Activated CD8-positive, alpha-beta memory T cell treated with anti-CD3 and anti-CD28 coated beads, Interleukin-2, amount 50 U/mL, for 1 hour (primary cell): ENCODE results near the gene TSEN34.
A peak's percentile ranks its signal among the peaks of the same experiment; 100 is the strongest.
"Not testable (repeated sequence)": the region's sequence is repeated elsewhere in the genome, so short reads cannot be mapped to it uniquely, and the experiment has no call there.

Source experiments
- DNase-seq: peaks from one replicate; pipeline ENCODE4 v3.0.0-alpha.2; 2020; ENCODE audit errors: extremely low read depth

The TSEN34 gene

DNA sequence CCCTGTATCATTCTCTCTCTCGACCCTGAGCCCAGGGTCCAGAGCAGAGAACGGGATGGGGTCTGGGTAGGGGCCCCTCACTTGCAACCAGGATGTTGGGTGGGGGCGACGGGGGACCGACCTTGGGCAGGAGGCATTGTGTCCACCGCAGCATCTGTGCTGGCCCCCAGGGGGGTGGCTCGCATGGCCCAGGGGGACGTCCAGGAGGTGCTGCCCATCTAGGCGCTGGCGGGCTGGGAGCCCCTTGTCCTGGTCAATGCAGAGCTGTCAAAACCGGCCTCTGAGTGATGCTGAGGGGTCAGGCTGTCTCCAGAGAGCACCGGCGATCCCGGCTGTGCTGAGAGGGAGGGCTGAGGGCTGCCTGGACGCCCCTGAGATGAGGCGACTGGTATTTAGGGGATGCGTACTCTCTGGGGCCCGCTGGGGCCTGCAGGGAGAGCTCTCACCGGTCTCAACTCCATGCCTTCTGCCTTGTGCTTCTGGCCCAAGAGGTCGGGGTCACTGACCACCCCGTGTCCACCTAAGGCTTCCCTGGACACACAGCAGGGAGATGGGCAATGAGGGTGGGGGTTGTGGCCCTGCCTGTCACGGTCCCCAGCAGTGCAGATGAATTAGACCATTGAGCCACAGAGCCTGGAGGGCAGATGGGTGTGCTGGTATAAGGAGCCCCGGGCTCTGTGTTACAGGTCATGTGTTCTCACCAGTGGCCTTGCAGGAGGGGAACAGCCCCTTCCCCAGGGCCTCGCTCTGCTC lies 18.1 kb downstream of the TSEN34 start:
- DNase-seq: no peak

- DNase-seq: no peak
Observed at GRCh38 chr19:54209811-54210494, 18.8 kb downstream of the TSEN34 start.

- DNase-seq: no peak
Observed at GRCh38 chr19:54211235-54211634, 20.1 kb downstream of the TSEN34 start.

DNA sequence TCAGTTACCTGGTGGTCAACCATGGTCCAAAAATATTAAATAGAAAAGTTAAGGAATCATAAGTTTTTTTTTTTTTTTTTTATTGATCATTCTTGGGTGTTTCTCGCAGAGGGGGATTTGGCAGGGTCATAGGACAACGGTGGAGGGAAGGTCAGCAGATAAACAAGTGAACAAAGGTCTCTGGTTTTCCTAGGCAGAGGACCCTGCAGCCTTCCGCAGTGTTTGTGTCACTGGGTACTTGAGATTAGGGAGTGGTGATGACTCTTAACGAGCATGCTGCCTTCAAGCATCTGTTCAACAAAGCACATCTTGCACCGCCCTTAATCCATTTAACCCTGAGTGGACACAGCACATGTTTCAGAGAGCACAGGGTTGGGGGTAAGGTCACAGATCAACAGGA lies 23.1 kb downstream of the TSEN34 start:
- not testable (repeated sequence) for DNase-seq

GRCh38 chr19:54214734-54215133 lies 23.6 kb downstream of the TSEN34 start:
- DNase-seq: not testable (repeated sequence)

DNA sequence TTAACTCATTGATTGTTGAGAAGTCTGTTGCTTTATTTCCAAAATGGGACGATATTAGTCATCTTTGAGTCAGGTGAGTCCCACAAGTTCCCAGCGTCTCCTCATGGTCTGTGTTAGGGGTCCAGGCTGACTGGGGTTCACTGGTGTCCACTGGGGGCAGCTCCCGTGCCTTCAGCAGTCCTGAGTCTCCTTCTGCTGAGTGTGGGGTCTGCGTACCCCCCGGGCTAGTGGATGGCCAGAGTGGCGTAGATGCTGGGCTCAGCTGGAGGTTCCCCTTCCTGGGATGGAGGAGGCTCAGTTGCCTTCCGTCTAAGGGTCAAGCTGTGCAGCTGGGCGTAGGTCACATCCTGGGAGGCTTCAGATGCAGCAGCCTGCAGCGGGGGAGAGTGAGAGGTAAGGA lies 25.8 kb downstream of the TSEN34 start:
- DNase-seq: no peak

GRCh38 chr19:54217517-54218247 lies 26.6 kb downstream of the TSEN34 start:
- not testable (repeated sequence) for DNase-seq

GRCh38 chr19:54218259-54218658 lies 27.2 kb downstream of the TSEN34 start:
- DNase-seq: no peak

DNA sequence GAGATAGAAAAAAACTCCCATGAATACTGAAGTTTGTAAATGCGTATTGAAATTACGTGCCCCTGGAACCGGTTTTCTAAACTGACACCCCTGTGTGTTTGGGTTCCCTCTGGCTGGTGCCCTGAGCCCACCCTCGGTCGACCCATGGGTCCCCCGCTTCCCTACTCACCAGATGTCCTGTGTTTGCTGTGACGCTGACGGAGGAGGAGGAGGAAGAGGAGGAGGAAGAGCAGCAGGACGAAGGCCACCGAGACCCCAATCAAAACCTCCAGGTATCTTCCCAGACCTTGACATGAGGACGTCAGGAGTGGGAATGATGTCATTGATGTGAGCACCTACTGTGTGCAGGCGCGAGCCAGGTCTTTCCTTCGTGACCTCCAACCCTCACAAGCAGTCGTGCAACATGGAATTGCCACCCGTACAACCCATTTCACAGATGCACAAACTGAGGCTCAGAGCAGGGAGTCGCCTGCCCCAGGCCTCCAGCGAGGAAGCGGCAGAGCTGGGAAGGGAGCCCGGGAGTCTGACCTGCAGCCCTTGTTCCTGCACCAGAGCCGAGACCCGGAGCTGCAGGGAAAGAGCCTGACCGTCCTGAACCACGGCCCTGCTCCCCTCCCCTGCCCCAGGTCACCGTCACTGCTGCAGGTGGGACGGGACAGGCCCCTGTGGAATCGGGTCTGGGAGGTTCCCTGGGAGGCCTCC lies 28.0 kb downstream of the TSEN34 start:
- no peak for DNase-seq

DNA sequence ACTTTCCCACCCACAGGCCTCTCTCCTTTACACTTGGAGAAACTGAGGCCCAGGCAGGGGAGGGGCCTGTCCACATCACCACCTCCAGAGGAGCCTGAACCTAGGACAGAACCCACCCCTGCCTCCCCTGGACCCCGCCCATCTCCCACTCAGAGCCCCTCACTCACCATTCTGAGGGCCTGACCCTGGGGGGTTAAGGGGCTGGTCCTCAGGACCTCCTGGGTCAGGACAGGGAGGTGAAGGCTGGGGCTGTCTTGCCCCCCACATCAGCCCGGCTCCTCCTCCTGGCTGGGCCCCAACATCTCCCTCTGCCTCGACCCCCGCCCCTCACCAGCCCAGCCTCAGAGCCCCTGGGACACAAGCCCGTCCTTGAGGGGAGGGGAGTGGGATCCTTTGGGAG lies 28.6 kb downstream of the TSEN34 start:
- DNase-seq: not testable (repeated sequence)

- DNase-seq: not testable (repeated sequence)
Observed at GRCh38 chr19:54221947-54222346, 30.8 kb downstream of the TSEN34 start.

DNA sequence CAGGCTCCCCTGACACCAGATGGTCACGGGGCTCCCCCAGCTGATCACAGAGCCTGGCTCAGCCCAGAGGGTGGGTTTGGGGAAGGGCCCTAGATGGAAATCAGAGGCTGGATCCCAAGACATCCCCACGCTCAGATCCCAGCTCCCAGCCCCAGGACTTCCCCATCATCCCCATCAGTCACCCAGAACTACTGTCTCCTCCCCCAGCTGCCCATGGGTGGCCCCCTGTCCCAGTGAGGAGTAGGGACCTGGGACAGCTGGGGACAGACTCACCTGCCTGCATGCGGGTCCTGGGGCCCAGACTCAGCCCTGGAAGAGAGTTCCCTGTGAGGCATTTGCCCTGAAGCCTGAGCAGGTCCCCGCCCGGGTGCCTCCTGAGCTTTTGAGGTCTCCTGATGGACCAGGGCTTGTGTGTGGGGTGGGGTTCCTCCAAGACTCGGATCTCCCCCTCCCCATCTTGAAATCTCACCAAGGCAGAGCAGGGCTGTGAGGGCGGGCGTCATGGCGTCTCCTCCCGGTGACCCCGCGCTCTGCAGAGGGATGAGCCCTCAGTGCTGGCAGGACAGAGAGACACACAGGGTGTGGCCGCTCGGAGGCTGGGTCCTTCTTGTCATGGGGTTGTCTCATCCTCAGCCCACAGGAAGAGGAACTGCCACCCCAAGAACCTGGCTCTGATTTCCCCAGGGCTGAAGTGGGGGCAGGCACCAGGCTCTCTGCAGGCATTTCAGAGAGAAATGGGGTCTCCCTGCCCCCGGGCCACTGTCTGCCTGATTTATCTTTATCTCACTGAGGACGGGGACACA lies 31.6 kb downstream of the TSEN34 start, which contains the start of gene LILRB3:
Gene LILRB3 (minus strand): TSS at position 534 of the 803 bp plus-strand sequence. CDS start 31 bp downstream, at position 503.
- DNase-seq: not testable (repeated sequence)

DNA sequence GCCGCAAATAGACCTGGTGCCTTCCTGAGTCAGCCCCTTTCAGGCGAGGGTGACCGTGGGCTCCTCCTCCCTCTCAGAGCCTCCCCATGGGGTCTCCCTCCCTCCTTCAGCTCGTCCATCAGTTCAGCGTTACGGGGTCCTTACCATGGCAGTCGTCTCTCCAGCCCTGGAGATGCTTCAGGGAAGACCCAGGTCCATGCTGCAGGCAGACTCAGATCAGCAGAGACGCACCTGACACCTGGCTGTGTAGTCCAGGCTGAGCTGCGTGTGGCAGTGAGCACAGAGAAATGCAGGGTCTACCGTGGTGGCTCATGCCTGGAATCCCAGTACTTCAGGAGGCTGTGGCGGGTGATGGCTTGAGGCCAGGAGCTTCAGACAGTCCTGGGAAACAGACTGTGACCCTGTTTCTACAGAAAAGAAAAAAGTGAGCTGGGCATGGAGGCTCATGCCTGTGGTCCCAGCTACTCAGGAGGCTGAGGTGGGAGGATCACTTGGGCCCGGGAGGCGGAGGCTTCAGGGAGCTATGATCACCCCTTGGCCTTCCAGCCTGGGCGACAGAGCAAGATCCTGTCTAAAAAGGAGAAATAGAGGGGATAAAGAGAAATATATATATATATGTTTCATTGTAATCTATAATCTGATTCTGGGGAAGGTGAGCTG lies 32.3 kb downstream of the TSEN34 start:
- not testable (repeated sequence) for DNase-seq

DNA sequence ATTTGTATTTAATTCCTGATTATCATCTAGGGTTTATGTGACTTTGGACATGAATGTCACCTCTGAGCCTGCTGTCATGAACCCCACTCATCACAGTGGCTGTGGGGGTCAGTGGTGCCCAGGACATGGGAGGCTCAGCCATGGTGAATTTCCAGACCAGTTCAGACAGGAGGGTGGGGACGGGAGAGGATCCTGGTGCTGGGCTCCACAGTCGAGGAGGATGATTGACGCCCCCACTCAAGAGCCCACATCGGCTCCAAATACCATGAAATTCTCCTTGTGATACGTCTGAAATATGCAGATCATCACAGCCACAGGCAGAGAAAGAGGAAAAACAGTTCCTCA lies 32.8 kb downstream of the TSEN34 start:
- not testable (repeated sequence) for DNase-seq

DNA sequence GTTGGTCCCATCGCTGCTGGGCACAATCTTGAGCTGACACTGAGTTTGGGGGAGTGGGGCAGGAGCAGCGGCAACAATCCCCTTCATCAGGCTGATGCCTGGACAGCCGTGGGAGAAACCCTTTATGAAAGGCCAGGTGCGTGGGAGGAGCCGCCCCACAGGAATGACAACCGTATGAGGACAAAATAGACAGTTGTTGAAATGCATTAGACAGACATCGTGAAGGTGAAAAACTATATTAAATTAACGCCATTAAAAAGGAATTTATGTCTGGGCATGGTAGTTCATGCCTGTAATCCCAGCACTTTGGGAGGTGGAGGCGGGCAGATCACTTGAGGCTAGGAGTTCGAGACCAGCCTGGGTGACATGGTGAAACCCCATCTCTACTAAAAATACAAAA lies 33.5 kb downstream of the TSEN34 start:
- DNase-seq: not testable (repeated sequence)

GRCh38 chr19:54229146-54229545 lies 38.0 kb downstream of the TSEN34 start:
- no peak for DNase-seq

DNA sequence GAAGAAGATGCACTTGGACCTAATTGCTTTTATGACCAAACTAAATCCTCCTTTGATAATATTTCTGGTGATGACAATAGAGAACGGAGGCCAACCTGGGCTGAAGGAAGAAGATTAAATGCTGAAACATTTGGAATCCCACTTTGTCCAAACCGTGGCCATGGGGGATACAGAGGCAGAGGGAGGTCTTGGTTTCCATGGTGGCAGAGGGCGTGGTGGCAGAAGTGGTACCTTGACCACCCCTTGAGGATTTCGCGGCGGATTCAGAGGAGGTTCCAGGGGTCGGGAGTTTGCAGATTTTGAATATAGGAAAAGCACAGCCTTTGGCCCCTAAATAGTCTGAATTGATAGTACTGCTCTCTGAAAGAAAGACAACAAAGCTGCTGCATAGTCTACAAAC lies 38.9 kb downstream of the TSEN34 start:
- no peak for DNase-seq

GRCh38 chr19:54231077-54231931 lies 40.2 kb downstream of the TSEN34 start:
- DNase-seq: peak; percentile 55

- no peak for DNase-seq
Observed at GRCh38 chr19:54233941-54234340, 42.8 kb downstream of the TSEN34 start.
